T-helper 2 cell treated with Interferon-gamma antibody and Interleukin-4, amounts not matched to agents 100 ng/mL and 5 ng/mL, for 36 hours (primary cell): ENCODE data around the gene ARPC4. TPM values are rescaled to one million over a fixed set of nuclear protein-coding genes. Genes with fewer than 3 reads are reported as not detected.
"Not testable (repeated sequence)": the region's sequence is repeated elsewhere in the genome, so short reads cannot be mapped to it uniquely, and the experiment has no call there.

ENCODE experiments used
- intact Hi-C: fragments of 100-400 bp; cut with micrococcal nuclease; formaldehyde crosslinking; loops from one replicate; pipeline ENCODE4 v1.15.1; 2023
- total RNA-seq: library from RNA; stranded (reverse); gene quantifications from 2 replicates; pipeline ENCODE4 v1.2.3, GENCODE V29; 2022

ARPC4 gene
- total RNA-seq, 1 donor from 2014 or later: 297 TPM

GRCh38 chr3:9848860-9849259 lies 56.0 kb downstream of the ARPC4 start:
- intact Hi-C loops: loop anchor here (10.0 kb wide), 1 partner anchor 266 kb away; the partner anchor contains the start of gene BRK1

GRCh38 chr3:9851383-9851782 lies 58.5 kb downstream of the ARPC4 start:
- intact Hi-C loops: not testable (repeated sequence)

- intact Hi-C loops: not testable (repeated sequence)
Measured at GRCh38 chr3:9851926-9852325, 59.0 kb downstream of the ARPC4 start.

- intact Hi-C loops: no loop called here
Measured at GRCh38 chr3:9852528-9852927, 59.6 kb downstream of the ARPC4 start.

- intact Hi-C loops: not testable (repeated sequence)
Measured at GRCh38 chr3:9854291-9854940, 61.5 kb downstream of the ARPC4 start.

- intact Hi-C loops: no loop called here
Measured at GRCh38 chr3:9855594-9855993, 62.7 kb downstream of the ARPC4 start.

Other genes with a start within 250 kb of the ARPC4 start
- not detected in 2 replicates for gene LHFPL4, start 239.3 kb upstream of the ARPC4 start, total RNA-seq
- gene MTMR14, start 143.6 kb upstream of the ARPC4 start, total RNA-seq: 45.1 and 45.5 TPM in 2 replicates
- 0.20 and 0.36 TPM in 2 replicates for gene CPNE9, start 89.2 kb upstream of the ARPC4 start, total RNA-seq
- 41.9 and 44.2 TPM in 2 replicates for gene BRPF1, start 61.3 kb upstream of the ARPC4 start, total RNA-seq
- 40.1 and 40.7 TPM in 2 replicates for gene OGG1, start 43.1 kb upstream of the ARPC4 start, total RNA-seq
- gene CAMK1, start 23.1 kb upstream of the ARPC4 start, total RNA-seq: 46.7 and 50.6 TPM in 2 replicates
- 84.3 and 85.7 TPM in 2 replicates for gene TADA3, start 609 bp upstream of the ARPC4 start, total RNA-seq
- gene TTLL3, start 17.2 kb downstream of the ARPC4 start, total RNA-seq: 66.6 and 71.2 TPM in 2 replicates
- 50.4 and 54.1 TPM in 2 replicates for gene RPUSD3, start 50.9 kb downstream of the ARPC4 start, total RNA-seq
- gene CIDEC, start 87.2 kb downstream of the ARPC4 start, total RNA-seq: not detected in 2 replicates
- 23.5 and 25.3 TPM in 2 replicates for gene JAGN1, start 97.5 kb downstream of the ARPC4 start, total RNA-seq
- gene IL17RE, start 109.8 kb downstream of the ARPC4 start, total RNA-seq: 0.36 and 0.70 TPM in 2 replicates
- gene IL17RC, start 124.0 kb downstream of the ARPC4 start, total RNA-seq: 0.23 and 0.34 TPM in 2 replicates
- gene CRELD1, start 140.8 kb downstream of the ARPC4 start, total RNA-seq: 16.0 and 20.2 TPM in 2 replicates
- gene PRRT3, start 159.3 kb downstream of the ARPC4 start, total RNA-seq: 6.2 TPM in 2 replicates
- 53.5 TPM in 2 replicates for gene EMC3, start 193.8 kb downstream of the ARPC4 start, total RNA-seq
- gene FANCD2, start 233.4 kb downstream of the ARPC4 start, total RNA-seq: 56.6 and 61.9 TPM in 2 replicates